GM23338 (cell line): Measurements from ENCODE around the gene MME. TPM values are rescaled to one million over a fixed set of nuclear protein-coding genes. Genes with fewer than 3 reads are reported as not detected.
A peak's percentile ranks its signal among the peaks of the same experiment; 100 is the strongest.

Experiments used
- ATAC-seq: fragments of 200-7000 bp; cut with Tn5 transposase; 3 replicates; pipeline ENCODE4 v1.9.1; 2020
- DNase-seq: peaks from one replicate; pipeline ENCODE4 v3.0.0-alpha.2; 2015; ENCODE audit warnings: low spot score
- H2AFZ ChIP-seq: fragments of 200-600 bp; sonication (generic); 2 replicates; pipeline ENCODE4 v1.8.0; 2016; ENCODE audit warnings: antibody characterized with exemption, mild to moderate bottlenecking, moderate library complexity
- H3F3A ChIP-seq: fragments of 200-600 bp; sonication (generic); replicated peaks from 2 replicates; pipeline ENCODE4 v1.8.0; 2017; ENCODE audit warnings: antibody characterized with exemption, mixed run types, low read depth
- H3K27ac ChIP-seq: fragments of 200-600 bp; sonication (generic); 2 replicates; pipeline ENCODE4 v1.6.1; 2016; ENCODE audit warnings: low read depth
- H3K27me3 ChIP-seq: fragments of 200-600 bp; sonication (generic); 2 replicates; pipeline ENCODE4 v1.8.0; 2016; ENCODE audit warnings: mild to moderate bottlenecking, mixed run types, moderate library complexity; ENCODE audit not compliant: insufficient read depth
- H3K36me3 ChIP-seq: fragments of 200-600 bp; sonication (generic); 2 replicates; pipeline ENCODE4 v1.8.0; 2016; ENCODE audit warnings: mild to moderate bottlenecking; ENCODE audit not compliant: insufficient read depth
- H3K4me1 ChIP-seq: fragments of 200-600 bp; sonication (generic); 2 replicates; pipeline ENCODE4 v1.8.0; 2016; ENCODE audit warnings: mild to moderate bottlenecking, moderate library complexity; ENCODE audit not compliant: insufficient read depth
- H3K4me2 ChIP-seq: fragments of 200-600 bp; sonication (generic); 2 replicates; pipeline ENCODE4 v1.7.1; 2017; ENCODE audit warnings: mixed run types
- H3K4me3 ChIP-seq: fragments of 200-600 bp; sonication (generic); 2 replicates; pipeline ENCODE4 v1.6.1; 2016; ENCODE audit warnings: mixed run types
- H3K79me2 ChIP-seq: fragments of 200-600 bp; sonication (generic); replicated peaks from 2 replicates; pipeline ENCODE4 v1.8.0; 2017; ENCODE audit warnings: mild to moderate bottlenecking; ENCODE audit not compliant: insufficient read depth
- H3K9me2 ChIP-seq: fragments of 200-600 bp; sonication (generic); 2 replicates; pipeline ENCODE4 v1.8.0; 2017; ENCODE audit not compliant: insufficient read depth
- H4K20me1 ChIP-seq: fragments of 200-600 bp; sonication (generic); replicated peaks from 2 replicates; pipeline ENCODE4 v1.8.0; 2017; ENCODE audit warnings: mild to moderate bottlenecking; ENCODE audit not compliant: insufficient read depth
- H3K27ac Mint-ChIP-seq: 2 replicates; pipeline ENCODE4 v1.8.0; 2020; ENCODE audit warnings: inconsistent platforms, mild to moderate bottlenecking, moderate library complexity, mixed read lengths
- H3K27me3 Mint-ChIP-seq: 3 replicates; pipeline ENCODE4 v1.8.0; 2022; ENCODE audit warnings: low read depth, mild to moderate bottlenecking, moderate library complexity, mixed read lengths, inconsistent platforms; ENCODE audit not compliant: insufficient read depth, poor library complexity
- H3K36me3 Mint-ChIP-seq: 3 replicates; pipeline ENCODE4 v1.8.0; 2021; ENCODE audit warnings: low read depth, mild to moderate bottlenecking, inconsistent platforms, moderate library complexity, mixed read lengths
- H3K4me1 Mint-ChIP-seq: 3 replicates; pipeline ENCODE4 v1.8.0; 2020; ENCODE audit warnings: mild to moderate bottlenecking, inconsistent platforms, mixed read lengths
- H3K4me3 Mint-ChIP-seq: 3 replicates; pipeline ENCODE4 v1.8.0; 2021; ENCODE audit warnings: moderate library complexity, mild to moderate bottlenecking, inconsistent platforms, mixed read lengths
- H3K9me3 Mint-ChIP-seq: 3 replicates; pipeline ENCODE4 v1.8.0; 2020; ENCODE audit warnings: moderate library complexity, mild to moderate bottlenecking, inconsistent platforms, mixed read lengths
- CREB1 ChIP-seq: fragments of 250-450 bp; sonication (Bioruptor Pico); IDR thresholded peaks from 2 replicates; pipeline ENCODE4 v1.5.0; 2020; ENCODE audit warnings: low read depth, mild to moderate bottlenecking, moderate library complexity
- CTCF ChIP-seq, 2 experiments: fragments of 200-600 bp in 1 of 2; sonication (generic) in 1 of 2; conservative IDR thresholded peaks; 2 replicates each; pipeline versions ENCODE4 v1.5.1 to v1.6.1; 2016 to 2017; ENCODE audit warnings: antibody characterized with exemption in 2 of 2, low read depth in 2 of 2, mild to moderate bottlenecking in 2 of 2, moderate library complexity in 1 of 2
- EZH2 ChIP-seq: fragments of 200-600 bp; sonication (generic); IDR thresholded peaks from one replicate; pipeline ENCODE4 v1.8.0; 2017; ENCODE audit warnings: antibody characterized with exemption, mild to moderate bottlenecking, low read depth; ENCODE audit not compliant: unreplicated experiment
- EZH2phosphoT487 ChIP-seq: fragments of 200-600 bp; sonication (generic); IDR thresholded peaks from one replicate; pipeline ENCODE4 v1.8.1; 2018; ENCODE audit warnings: antibody characterized with exemption; ENCODE audit not compliant: unreplicated experiment
- JUNB ChIP-seq: IDR thresholded peaks from one replicate; pipeline ENCODE4 v1.6.1; 2016; ENCODE audit warnings: antibody characterized with exemption; ENCODE audit not compliant: unreplicated experiment
- NANOG ChIP-seq: IDR thresholded peaks from 2 replicates; pipeline ENCODE4 v1.6.1; 2016; ENCODE audit warnings: antibody characterized with exemption, borderline replicate concordance
- POLR2AphosphoS5 ChIP-seq: IDR thresholded peaks from 2 replicates; pipeline ENCODE4 v1.6.1; 2016; ENCODE audit warnings: antibody characterized with exemption, low read depth
- STAT1 ChIP-seq: IDR thresholded peaks from one replicate; pipeline ENCODE4 v1.6.1; 2016; ENCODE audit warnings: antibody characterized with exemption; ENCODE audit not compliant: unreplicated experiment
- ZNF331 ChIP-seq: fragments of 250-450 bp; sonication (Bioruptor Pico); IDR thresholded peaks from 2 replicates; pipeline ENCODE4 v1.5.0; 2020; ENCODE audit warnings: low read depth, mild to moderate bottlenecking, moderate library complexity
- long read RNA-seq: library from polyadenylated mRNA; unstranded; transcript quantifications from one replicate; pipeline ENCODE4 v2.0.0, GENCODE V29; 2020; ENCODE audit not compliant: unreplicated experiment
- polyA plus RNA-seq: library from polyadenylated mRNA; unstranded; fragments of >200 nt; fragmentation: Nextera tagmentation; extraction: Ambion mirVana; gene quantifications from 2 replicates; pipeline ENCODE4 v1.2.1, GENCODE V29; 2016
- total RNA-seq: library from RNA; depleted of rRNA; stranded (reverse); fragments of >200 nt; shearing (Covaris generic); gene quantifications from 2 replicates; pipeline ENCODE4 v1.2.3, GENCODE V29; 2014; rRNA removed
- TF ChIP-seq, protein P1 (sequence below): IDR thresholded peaks from 2 replicates; pipeline ENCODE4 v1.6.1; 2016; ENCODE audit warnings: antibody characterized with exemption
- TF ChIP-seq, protein P2 (sequence below): IDR thresholded peaks from one replicate; pipeline ENCODE4 v1.6.1; 2018; ENCODE audit warnings: antibody characterized with exemption; ENCODE audit not compliant: unreplicated experiment

MME gene
- total RNA-seq = 32.6 and 76.7 TPM in 2 replicates
- 9.8 and 15.2 TPM in 2 replicates for polyA plus RNA-seq
- long read RNA-seq = 0 reads

DNA sequence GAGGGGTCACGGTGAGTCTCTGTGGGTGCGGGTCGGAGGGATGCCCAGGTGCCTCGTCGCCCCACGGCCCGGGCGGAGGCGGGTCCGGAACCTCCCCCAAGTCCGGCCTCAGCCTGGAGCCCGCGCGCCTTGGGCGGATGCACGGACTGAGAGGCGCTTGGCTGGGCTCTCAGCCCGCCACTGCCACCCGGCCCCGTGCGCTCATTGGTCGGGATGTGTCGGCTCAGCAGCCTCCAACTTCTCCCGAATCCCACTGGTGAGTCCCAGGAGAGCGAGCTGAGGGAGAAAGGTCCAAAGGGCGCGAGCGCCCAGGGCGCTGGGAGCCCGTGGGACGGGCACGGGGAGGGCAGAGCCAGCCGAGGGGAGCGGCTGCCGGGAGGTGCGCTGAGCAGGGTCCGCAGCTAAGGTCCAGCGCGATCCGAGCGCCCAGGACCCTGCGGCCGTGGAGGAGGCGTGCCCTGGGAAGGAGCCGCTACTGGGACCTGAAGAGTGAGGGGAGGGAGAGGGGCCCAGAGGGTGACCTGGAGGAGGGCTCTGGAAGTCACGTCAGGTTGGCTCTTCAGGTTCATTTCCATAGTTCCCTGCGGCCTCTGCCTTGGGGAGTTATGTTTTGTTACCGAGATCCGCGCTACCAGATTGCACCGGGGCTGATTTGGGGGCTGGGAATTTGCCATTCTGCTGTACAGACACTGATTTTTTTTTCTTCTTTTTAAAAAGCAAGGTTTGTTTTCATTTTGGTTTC, at the start of gene MME:
TSS of gene MME (plus strand) at position 574 of the 742 bp plus-strand sequence. CDS start 3,849 bp downstream, outside the sequence.
- H4K20me1 ChIP-seq = no peaks in the 10 kb centered on the region
- H2AFZ ChIP-seq = peak within 1 kb of the TSS; percentile 97
- DNase-seq (peak; percentile 94), ATAC-seq (peak; percentile 95)
- Mint-ChIP-seq H3K27me3 (peaks cover 9% of the 10 kb centered on the region), H3K9me3 (peaks cover 9% of the 10 kb centered on the region; the same call in 2 of the 3 replicates), H3K27ac (peak within 1 kb of the TSS; percentile 81), H3K4me3 (peak within 1 kb of the TSS; percentile 77), H3K4me1 (peaks cover 25% of the 10 kb centered on the region), H3K36me3 (no peaks in the 10 kb centered on the region; the same call in 2 of the 3 replicates)
- H3K9me2 ChIP-seq = no peaks in the 10 kb centered on the region
- H3F3A ChIP-seq = no peaks in the 10 kb centered on the region; the same call in 1 of the 2 replicates
- no peaks in the 10 kb centered on the region for H3K27me3 ChIP-seq
- peaks cover 28% of the 10 kb centered on the region for H3K4me1 ChIP-seq
- H3K27ac ChIP-seq = peak within 1 kb of the TSS; percentile 77
- peaks cover 30% of the 10 kb centered on the region for H3K79me2 ChIP-seq
- H3K36me3 ChIP-seq = 0 out of 2 replicates have a peak, but pooled peaks cover 1% of the 10 kb centered on the region
- TF ChIP-seq, protein P1, sequence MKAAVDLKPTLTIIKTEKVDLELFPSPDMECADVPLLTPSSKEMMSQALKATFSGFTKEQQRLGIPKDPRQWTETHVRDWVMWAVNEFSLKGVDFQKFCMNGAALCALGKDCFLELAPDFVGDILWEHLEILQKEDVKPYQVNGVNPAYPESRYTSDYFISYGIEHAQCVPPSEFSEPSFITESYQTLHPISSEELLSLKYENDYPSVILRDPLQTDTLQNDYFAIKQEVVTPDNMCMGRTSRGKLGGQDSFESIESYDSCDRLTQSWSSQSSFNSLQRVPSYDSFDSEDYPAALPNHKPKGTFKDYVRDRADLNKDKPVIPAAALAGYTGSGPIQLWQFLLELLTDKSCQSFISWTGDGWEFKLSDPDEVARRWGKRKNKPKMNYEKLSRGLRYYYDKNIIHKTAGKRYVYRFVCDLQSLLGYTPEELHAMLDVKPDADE = no peak
- TF ChIP-seq CREB1 (peak; percentile 35), NANOG (no peak), ZNF331 (no peak), EZH2phosphoT487 (no peak), STAT1 (no peak), POLR2AphosphoS5 (peak; percentile 81), EZH2 (no peak), CTCF (conservative IDR thresholded peaks at IDR 0.05; ENCODE audit: low read depth in 2 of 2) (no peak)
- peak within 1 kb of the TSS; percentile 80 for H3K4me3 ChIP-seq
- peak within 1 kb of the TSS; percentile 90 for H3K4me2 ChIP-seq

DNA sequence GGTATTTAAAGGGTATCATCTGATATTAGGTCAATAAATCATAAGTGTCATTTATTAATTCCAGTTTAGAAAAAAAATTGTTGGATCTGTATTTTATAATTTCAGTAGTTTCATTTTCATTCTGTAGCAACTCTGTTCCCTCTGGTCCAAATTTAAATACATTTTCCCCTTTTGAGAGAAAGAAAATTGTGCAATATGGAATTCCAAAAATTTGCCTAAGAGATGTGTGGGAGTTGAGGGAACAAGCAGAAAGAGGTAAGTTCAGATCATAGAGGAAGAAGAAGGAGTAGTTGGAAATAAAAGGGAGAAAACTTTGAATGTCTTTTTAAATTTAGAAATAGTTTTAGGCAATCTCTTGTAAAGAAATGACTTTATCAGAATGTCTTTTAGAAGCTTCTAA, 48.9 kb upstream of the MME start:
- Histone ChIP-seq H3F3A (no peaks in the 10 kb centered on the region), H3K4me3 (no peak overlapping the region), H3K4me2 (no peak overlapping the region), H3K4me1 (peaks cover 32% of the 10 kb centered on the region), H3K27me3 (no peaks in the 10 kb centered on the region), H4K20me1 (no peaks in the 10 kb centered on the region), H3K9me2 (no peaks in the 10 kb centered on the region), H3K79me2 (no peaks in the 10 kb centered on the region), H3K36me3 (peaks cover 7% of the 10 kb centered on the region; the same call in 1 of the 2 replicates), H2AFZ (no peak overlapping the region), H3K27ac (no peak overlapping the region; the same call in 1 of the 2 replicates)
- H3K27ac Mint-ChIP-seq = peak overlapping the region; percentile 47
- TF ChIP-seq JUNB (no peak), CTCF (conservative IDR thresholded peaks at IDR 0.05; ENCODE audit: low read depth in 2 of 2) (no peak), STAT1 (no peak), EZH2 (no peak), ZNF331 (no peak)
- TF ChIP-seq, protein P1 = no peak
- TF ChIP-seq, protein P2, sequence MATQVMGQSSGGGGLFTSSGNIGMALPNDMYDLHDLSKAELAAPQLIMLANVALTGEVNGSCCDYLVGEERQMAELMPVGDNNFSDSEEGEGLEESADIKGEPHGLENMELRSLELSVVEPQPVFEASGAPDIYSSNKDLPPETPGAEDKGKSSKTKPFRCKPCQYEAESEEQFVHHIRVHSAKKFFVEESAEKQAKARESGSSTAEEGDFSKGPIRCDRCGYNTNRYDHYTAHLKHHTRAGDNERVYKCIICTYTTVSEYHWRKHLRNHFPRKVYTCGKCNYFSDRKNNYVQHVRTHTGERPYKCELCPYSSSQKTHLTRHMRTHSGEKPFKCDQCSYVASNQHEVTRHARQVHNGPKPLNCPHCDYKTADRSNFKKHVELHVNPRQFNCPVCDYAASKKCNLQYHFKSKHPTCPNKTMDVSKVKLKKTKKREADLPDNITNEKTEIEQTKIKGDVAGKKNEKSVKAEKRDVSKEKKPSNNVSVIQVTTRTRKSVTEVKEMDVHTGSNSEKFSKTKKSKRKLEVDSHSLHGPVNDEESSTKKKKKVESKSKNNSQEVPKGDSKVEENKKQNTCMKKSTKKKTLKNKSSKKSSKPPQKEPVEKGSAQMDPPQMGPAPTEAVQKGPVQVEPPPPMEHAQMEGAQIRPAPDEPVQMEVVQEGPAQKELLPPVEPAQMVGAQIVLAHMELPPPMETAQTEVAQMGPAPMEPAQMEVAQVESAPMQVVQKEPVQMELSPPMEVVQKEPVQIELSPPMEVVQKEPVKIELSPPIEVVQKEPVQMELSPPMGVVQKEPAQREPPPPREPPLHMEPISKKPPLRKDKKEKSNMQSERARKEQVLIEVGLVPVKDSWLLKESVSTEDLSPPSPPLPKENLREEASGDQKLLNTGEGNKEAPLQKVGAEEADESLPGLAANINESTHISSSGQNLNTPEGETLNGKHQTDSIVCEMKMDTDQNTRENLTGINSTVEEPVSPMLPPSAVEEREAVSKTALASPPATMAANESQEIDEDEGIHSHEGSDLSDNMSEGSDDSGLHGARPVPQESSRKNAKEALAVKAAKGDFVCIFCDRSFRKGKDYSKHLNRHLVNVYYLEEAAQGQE = no peak
- H3K4me1 Mint-ChIP-seq = peaks cover 12% of the 10 kb centered on the region; the same call in 2 of the 3 replicates
- no peaks in the 10 kb centered on the region for H3K27me3 Mint-ChIP-seq
- peaks cover 16% of the 10 kb centered on the region for H3K36me3 Mint-ChIP-seq
- H3K9me3 Mint-ChIP-seq = peaks cover 17% of the 10 kb centered on the region; the same call in 2 of the 3 replicates
- no peak for ATAC-seq
- no peak overlapping the region for H3K4me3 Mint-ChIP-seq
- no peak for DNase-seq
